Heart left ventricle (tissue), 16 donors: ENCODE results near the gene ASB10. TPM values are rescaled to one million over a fixed set of nuclear protein-coding genes. Genes with fewer than 3 reads are reported as not detected.

Experiments
- ATAC-seq, 4 donors: fragments of 200-7000 bp; cut with Tn5 transposase; one replicate each; pipeline ENCODE4 v1.9.1; 2020 to 2022; ENCODE audit warnings: moderate library complexity in 4 of 4, mild to moderate bottlenecking in 3 of 4, moderate number of reproducible peaks in 1 of 4
- DNase-seq, 5 donors: peaks; one replicate each; pipeline ENCODE4 v3.0.0-alpha.2; 2020
- H3K27ac ChIP-seq, 12 donors: fragments of 200-600 bp; sonication (generic) in 4 of 12; one replicate each; pipeline versions ENCODE4 v1.5.0 to v1.8.0; 2016 to 2022; ENCODE audit warnings: mild to moderate bottlenecking in 2 of 12
- H3K27me3 ChIP-seq, 9 donors: fragments of 200-600 bp; sonication (generic) in 2 of 9; one replicate each; pipeline versions ENCODE4 v1.5.1 to v1.8.0; 2016 to 2022; ENCODE audit warnings: mild to moderate bottlenecking in 3 of 9
- H3K36me3 ChIP-seq, 9 donors: fragments of 200-600 bp; sonication (generic) in 2 of 9; one replicate each; pipeline versions ENCODE4 v1.5.0 to v1.8.0; 2018 to 2022; ENCODE audit warnings: mild to moderate bottlenecking in 2 of 9
- H3K4me1 ChIP-seq, 12 donors: fragments of 200-600 bp; sonication (generic) in 4 of 12; one replicate each; pipeline versions ENCODE4 v1.5.0 to v1.8.0; 2016 to 2022; ENCODE audit warnings: mild to moderate bottlenecking in 3 of 12
- H3K4me3 ChIP-seq, 12 donors: fragments of 200-600 bp; sonication (generic) in 4 of 12; one replicate each; pipeline versions ENCODE4 v1.5.0 to v1.8.0; 2017 to 2022; ENCODE audit warnings: mild to moderate bottlenecking in 9 of 12, moderate library complexity in 4 of 12
- H3K9me3 ChIP-seq, 12 donors: fragments of 200-600 bp; sonication (generic) in 4 of 12; one replicate each; pipeline versions ENCODE4 v1.5.0 to v1.8.0; 2016 to 2022; ENCODE audit warnings: mild to moderate bottlenecking in 1 of 12
- CTCF ChIP-seq, 12 donors: fragments of 200-600 bp; sonication (generic) in 4 of 12; IDR thresholded peaks; one replicate each; pipeline versions ENCODE4 v1.5.0 to v1.8.0; 2018 to 2022; ENCODE audit warnings: antibody characterized with exemption in 12 of 12, mild to moderate bottlenecking in 5 of 12
- POLR2A ChIP-seq, 2 donors: fragments of 450-650 bp; IDR thresholded peaks; one replicate each; pipeline ENCODE4 v1.6.1; 2017; ENCODE audit warnings: antibody characterized with exemption in 2 of 2, mild to moderate bottlenecking in 2 of 2, moderate library complexity in 2 of 2
- WGBS, 4 donors: extraction: QIAGEN DNeasy Blood & Tissue Kit in 2 of 4; methylation state at CpG; one replicate each; pipeline versions ENCODE4 v1.1.5 to v1.1.7; 2013 to 2018; 5-methylcytosine and 5-hydroxymethylcytosine counted together
- intact Hi-C, 10 donors: fragments of 100-400 bp; cut with DNase I; formaldehyde crosslinking; loops; one replicate each; pipeline versions ENCODE4 v1.11.1 to v1.14.2; 2022
- polyA plus RNA-seq, 2 donors: library from polyadenylated mRNA; stranded (reverse); fragments of 200-250 nt; gene quantifications; one replicate each; pipeline ENCODE4 v1.2.3, GENCODE V29; 2013
- total RNA-seq, 9 donors: library from RNA; depleted of rRNA in 2 of 9; stranded (reverse); fragments of >200 nt in 2 of 9; fragmentation: NEBNext Ultra II Directional in 3 of 9; extraction: Animal tissue kit (Norgen Biotek cat#: 25700) in 3 of 9; gene quantifications; one replicate each; pipeline versions ENCODE4 v1.1.0 to v1.2.4, GENCODE V29; 2016 to 2023
- donor health status: ischemic (EF 13 %, LVEDD 7.1; RV severe dilation, severe dysfunction).
- donor health status: healthy with polysubstance abuse.
- donor health status: DM: no; HTN: yes; CAD: no.
- donor health status: DM: no; HTN: no; CAD: no.
- donor health status: ischemic (EF 25% LVEDD 6.9; RV normal size, moderate dysfunction).
- donor health status: ischemic (EF 25% LVEDD 5.7; RV mildly dilated, moderate dysfunction).
- donor health status: healthy.
- donor health status: DM: yes; HTN: yes; CAD: no.
- donor health status: ischemic (EF 35%, LVEDD 5.7; RV mildly dilated, moderate dysfunction).
- donor health status: nonischemic (EF 11% LVEDD 7.7; RV severe dilation, severe dysfunction).
- donor health status: DM: yes; HTN: yes; CAD: no.
- donor health status: PGD.
- donor health status: ischemic (EF 29% LVEDD 5.4; RV normal size, mild dysfunction).
- donor health status: nonischemic (EF 23%, LVEDD 6.1; RV moderate dilation, normal function).

ASB10 gene
- total and polyA plus RNA-seq, 11 donors = 6.9 to 37.1 (median 25.5) TPM

GRCh38 chr7:151189038-151189437 is 2.0 kb upstream of the ASB10 start:
- DNase-seq (peak in 1 of 5 donors; percentile 1), ATAC-seq (no peak)
- Histone ChIP-seq H3K27ac (no peak overlapping the region), H3K9me3 (no peaks in the 10 kb centered on the region), H3K27me3 (no peaks in the 10 kb centered on the region), H3K4me1 (peaks cover 0 to 22% (median 0%) of the 10 kb centered on the region in 12 donors), H3K36me3 (no peaks in the 10 kb centered on the region), H3K4me3 (no peak overlapping the region)
- intact Hi-C loops = no loop called here
- 74 to 82% (median 76%) methylated on average over 4 of the region's 4 CpGs for WGBS, 4 donors
- no peak for TF ChIP-seq CTCF (IDR thresholded peaks at IDR 0.05)
- no peak for TF ChIP-seq POLR2A (IDR thresholded peaks at IDR 0.05)

- 35 to 57% (median 43%) methylated on average over 4 to 5 of the region's 5 CpGs for WGBS, 4 donors
Measured at GRCh38 chr7:151188252-151188542, 1.1 kb upstream of the ASB10 start.

DNA sequence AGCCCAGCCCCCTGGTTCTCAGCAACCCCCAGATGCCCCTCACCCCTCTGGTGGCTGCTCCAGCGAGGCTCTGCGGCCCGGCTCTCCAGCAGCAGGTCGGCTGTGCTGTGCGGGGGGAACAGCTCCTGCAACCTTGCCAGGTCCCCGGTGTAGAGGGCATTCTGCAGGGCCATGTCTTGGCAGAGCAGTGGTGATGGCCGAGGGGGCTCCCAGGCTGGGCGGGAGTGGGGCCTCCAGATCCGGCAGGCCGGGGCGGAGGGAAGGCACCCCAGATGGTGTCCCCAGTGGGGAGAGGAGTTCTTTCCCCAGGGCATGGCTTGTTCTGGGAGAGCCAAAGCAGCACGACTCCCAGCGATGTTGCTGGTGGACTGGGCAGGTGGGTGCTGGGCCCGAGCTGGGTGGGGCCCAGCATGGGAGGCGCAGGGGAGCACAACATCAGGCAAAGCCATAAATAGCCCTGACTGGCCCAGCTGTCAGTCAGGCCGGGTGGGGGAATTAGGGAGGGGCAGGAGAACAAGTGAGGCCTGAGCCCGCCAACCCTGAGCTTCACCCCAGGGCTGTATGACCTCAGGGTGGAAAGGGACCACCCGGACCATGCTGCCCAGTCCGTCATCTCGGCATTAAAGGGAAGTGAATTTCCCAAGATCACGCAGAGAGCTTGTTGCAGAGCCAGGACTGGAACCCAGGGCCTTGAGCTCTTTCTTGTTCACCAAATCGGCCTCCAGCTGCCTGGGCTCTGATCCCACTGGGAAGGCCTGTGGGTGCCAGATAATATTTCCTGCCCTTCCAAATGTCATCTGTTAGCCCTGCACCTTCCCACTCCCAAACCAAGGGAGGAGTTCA is 580 bp upstream of the ASB10 start:
- peak overlapping the region; percentile 28 to 96 (median 88) for H3K27ac ChIP-seq
- intact Hi-C loops = loop anchor here in 1 of 10 donors (2.0 kb wide), 1 partner anchor 45 kb away; the partner anchor contains the start of gene CHPF2
- H3K4me3 ChIP-seq = peak overlapping the region; percentile 3 to 52 (median 40)

More at GRCh38 chr7:151188252-151188542, 1.1 kb upstream of the ASB10 start:
- Histone ChIP-seq H3K27ac (peak overlapping the region; percentile 11 to 96 (median 88)), H3K36me3 (no peaks in the 10 kb centered on the region), H3K9me3 (no peaks in the 10 kb centered on the region), H3K4me1 (peaks cover 0 to 22% (median 0%) of the 10 kb centered on the region in 12 donors), H3K4me3 (peak overlapping the region in 1 of 12 donors; percentile 51), H3K27me3 (no peaks in the 10 kb centered on the region)
- peak in 2 of 4 donors; percentile 7 to 8 for ATAC-seq
- DNase-seq = no peak
- intact Hi-C loops = no loop called here
- TF ChIP-seq POLR2A (IDR thresholded peaks at IDR 0.05) (no peak), CTCF (IDR thresholded peaks at IDR 0.05) (no peak)

More for the DNA sequence above, 580 bp upstream of the ASB10 start:
- ATAC-seq (peak; percentile 84 to 92 (median 87)), DNase-seq (peak; percentile 65 to 87 (median 71))
- no peaks in the 10 kb centered on the region for H3K27me3 ChIP-seq
- H3K4me1 ChIP-seq = peaks cover 0 to 22% (median 0%) of the 10 kb centered on the region in 12 donors
- TF ChIP-seq CTCF (IDR thresholded peaks at IDR 0.05) = no peak
- 49 to 65% (median 54%) methylated on average over 12 to 22 of the region's 22 CpGs for WGBS, 4 donors
- H3K36me3 ChIP-seq = no peaks in the 10 kb centered on the region
- no peaks in the 10 kb centered on the region for H3K9me3 ChIP-seq
